HG03521 (cell line): Measurements from ENCODE around the gene RGS3.

Source experiments
- ATAC-seq: cut with Tn5 transposase; IDR thresholded peaks from one replicate; pipeline ENCODE4 v1.9.1; 2021; ENCODE audit warnings: mild to moderate bottlenecking, moderate library complexity; ENCODE audit not compliant: unreplicated experiment

RGS3 gene

DNA sequence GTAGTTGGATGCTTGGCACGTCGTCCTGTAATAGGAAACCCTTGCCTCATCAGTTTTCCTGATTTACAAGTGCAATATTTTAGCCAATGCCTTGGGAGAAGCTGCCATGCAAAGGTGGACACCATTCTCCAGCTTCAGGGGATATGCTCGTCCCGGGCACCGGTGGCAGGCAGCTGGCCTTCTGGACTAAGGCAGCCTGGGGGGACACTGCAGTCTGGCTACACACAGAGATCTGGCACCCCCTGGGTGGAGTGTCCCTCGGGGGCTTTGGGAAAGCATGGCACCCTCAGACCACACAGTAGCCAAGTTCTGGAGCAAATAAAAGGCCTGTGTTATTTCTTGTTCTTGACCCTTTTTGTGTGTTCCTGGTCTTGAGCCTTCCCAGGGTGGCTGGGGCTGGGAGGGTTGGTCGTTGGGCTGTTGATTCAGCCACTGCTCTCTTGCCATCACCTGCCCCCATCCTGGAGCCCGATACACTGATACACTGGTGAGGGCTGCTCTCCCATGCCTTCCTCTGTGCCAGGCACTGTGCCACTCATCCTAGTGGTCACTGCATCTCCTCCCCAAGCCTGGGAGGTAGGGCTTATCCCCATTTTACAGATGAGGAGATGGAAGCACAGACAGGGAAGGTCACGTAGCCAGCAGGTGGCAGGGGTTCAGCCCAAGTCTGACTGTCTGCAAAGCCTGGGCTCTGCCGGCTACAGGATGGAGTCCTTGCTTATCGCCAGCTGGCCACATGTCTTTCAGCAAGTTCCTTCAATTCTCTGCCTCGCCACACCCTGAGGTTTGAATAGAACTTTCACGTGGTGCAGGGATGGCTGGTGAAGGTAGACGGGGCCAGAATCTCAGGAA lies 134.1 kb downstream of the RGS3 start:
- ATAC-seq = no peak

DNA sequence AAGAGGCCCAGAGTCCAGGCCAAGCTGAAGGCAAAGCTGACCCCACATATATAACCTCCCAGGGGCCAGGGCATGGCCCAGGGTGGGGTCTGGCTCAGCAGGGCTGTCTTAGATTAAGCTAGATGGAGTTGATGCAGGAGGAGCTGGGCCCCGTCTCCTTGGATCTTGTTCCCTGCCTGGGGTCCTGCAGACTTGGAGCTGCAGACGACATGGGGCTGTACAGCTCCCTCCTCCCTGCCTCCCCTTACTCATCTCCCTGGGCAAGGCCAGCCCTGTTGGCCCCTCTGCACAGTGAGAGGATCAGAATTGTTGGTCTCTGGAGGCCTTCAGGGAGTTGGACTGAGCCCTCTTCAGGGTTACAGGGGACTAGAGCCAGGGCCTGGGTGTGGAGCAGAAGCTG lies 134.9 kb downstream of the RGS3 start:
- no peak for ATAC-seq

DNA sequence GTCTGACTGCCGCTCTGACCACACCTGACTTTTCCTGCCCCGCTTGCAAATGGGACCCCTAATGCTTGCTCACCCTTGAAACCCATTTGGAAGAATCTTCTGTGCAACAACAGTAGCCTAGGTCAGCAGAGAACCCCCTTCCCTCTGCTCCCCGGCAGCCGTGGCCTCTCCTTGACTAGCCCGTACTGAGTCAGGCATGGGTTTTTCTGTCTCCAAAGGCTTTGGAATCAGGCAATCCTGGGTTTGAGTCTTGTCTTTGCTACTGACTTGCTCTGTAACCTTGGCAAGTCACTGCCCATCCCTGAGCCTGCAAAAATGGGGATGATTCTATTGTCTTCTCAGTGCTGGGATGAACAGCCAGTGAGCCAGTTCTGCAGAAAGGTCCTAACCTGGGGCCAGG lies 135.4 kb downstream of the RGS3 start:
- ATAC-seq = no peak

DNA sequence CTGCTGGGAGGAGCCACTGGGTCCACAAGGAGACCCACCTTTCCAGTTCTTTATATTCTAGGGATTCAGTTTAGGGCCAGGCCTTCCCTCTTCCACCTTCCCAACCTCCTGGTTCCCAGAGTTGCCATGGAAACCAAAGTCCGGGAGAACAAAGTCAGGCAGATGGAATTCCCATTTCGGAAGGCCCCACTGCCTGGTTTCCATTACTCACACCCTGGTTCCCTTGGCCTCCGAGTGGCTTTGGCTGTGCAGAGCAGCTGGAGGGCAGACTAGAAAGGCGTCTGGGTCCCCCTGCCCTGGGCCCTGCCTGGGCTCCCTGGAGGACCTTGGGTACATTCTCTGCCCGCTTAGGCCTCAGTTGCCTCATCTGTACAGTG lies 136.1 kb downstream of the RGS3 start:
- ATAC-seq = no peak

DNA sequence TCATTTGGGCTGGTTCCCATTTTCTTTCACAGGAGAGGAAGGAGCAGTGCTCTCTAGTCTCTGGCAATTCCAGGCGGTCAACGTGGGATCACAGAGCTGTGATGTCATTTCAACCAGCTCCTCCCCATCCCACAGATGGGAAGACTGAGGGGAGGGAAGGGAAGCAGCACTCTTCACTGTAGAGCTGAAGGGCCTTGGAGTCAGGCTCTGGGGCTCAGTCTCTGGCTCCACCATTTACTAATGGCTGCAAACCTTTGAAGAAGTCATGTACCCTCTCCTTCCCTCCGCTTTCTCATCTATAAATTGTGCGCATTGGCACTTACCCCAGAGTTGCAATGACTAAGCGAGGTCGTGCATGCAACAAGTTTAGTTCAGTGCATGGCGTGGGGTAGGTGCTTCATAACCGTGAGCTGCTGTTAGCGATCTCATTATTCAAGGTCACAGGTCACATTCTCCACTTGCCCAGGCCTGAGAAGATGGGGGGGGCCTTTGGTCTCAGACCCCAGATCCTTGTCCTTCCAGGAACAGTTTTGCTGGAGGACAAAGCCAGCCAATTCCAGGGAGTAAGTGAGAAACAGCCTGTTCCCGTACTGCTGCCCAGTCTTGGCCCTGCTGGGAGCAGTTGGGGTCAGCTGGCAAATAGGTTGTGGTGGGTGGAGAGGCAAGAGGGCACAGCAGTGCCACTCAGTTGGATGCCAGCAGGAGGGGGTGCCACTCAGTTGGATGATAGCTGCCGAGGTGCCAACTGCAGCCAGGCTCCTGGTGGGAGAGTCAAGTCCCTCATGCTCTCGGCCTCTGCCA lies 136.7 kb downstream of the RGS3 start:
- no peak for ATAC-seq

DNA sequence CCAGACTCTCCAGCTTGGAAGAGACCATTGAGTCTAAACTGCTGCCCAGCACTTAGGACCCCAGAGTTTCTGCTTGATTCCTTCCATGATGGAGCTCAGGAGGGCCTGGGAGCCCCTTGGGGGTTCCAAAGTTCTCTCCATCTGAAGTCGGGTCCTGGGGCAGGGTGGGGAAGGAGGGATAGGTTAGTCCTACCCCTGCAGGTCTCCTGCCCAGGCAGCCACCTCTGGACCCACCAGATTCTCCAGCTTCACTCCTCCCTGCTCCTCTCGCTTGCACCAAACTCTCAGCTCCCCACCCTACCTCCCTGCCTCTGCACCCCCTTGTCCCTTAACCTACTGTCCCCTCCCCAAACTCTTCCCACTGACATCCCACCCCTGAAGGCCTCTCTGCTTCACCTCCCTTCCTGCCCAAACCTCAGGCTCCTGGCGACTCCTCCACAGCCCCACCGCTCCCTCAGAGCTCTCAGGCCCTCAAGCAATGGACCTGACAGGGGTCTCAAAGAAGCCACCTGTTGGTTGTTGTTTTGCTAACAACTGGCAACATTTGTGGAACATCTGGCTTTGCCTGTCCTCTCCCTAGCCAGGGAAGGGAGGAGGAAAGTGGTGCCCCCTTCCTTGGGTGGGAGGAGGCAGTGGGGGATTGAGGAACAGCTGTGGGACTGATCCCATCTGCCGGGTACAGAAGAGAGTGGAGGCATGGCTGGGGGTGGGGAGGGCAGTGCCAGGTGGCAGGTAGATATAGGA lies 137.5 kb downstream of the RGS3 start:
- ATAC-seq = no peak

- ATAC-seq = no peak
Observed at GRCh38 chr9:113601656-113602055, 138.1 kb downstream of the RGS3 start.

GRCh38 chr9:113602126-113603047 lies 138.9 kb downstream of the RGS3 start:
- peak; percentile 73 for ATAC-seq

- no peak for ATAC-seq
Observed at GRCh38 chr9:113603048-113603375, 139.5 kb downstream of the RGS3 start.

DNA sequence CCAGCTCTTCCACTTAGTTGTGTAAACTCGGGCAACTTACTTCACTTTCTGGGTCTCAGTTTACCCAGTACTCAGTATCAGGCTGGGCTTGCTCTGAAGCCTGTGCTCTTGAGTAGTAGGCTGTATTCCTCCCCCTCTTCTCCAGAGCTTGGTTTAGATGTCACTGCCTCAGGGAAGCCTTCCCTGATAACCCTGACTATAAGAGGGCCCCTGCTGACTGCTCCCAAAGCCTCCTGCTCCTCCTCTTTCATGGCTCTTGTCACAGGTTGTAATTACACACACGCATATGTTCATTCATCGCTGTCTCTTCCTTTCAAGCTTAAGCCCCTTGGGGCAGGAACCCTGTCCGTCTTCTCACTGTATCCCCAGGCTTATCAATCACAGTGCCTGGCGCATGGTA lies 140.2 kb downstream of the RGS3 start:
- no peak for ATAC-seq

GRCh38 chr9:113604393-113604792 lies 140.9 kb downstream of the RGS3 start:
- no peak for ATAC-seq

GRCh38 chr9:113606510-113606909 lies 143.0 kb downstream of the RGS3 start:
- no peak for ATAC-seq

- no peak for ATAC-seq
Observed at GRCh38 chr9:113608082-113608685, 144.7 kb downstream of the RGS3 start.

- no peak for ATAC-seq
Observed at GRCh38 chr9:113609562-113610318, 146.2 kb downstream of the RGS3 start.

GRCh38 chr9:113611461-113612215 lies 148.1 kb downstream of the RGS3 start:
- ATAC-seq = no peak

DNA sequence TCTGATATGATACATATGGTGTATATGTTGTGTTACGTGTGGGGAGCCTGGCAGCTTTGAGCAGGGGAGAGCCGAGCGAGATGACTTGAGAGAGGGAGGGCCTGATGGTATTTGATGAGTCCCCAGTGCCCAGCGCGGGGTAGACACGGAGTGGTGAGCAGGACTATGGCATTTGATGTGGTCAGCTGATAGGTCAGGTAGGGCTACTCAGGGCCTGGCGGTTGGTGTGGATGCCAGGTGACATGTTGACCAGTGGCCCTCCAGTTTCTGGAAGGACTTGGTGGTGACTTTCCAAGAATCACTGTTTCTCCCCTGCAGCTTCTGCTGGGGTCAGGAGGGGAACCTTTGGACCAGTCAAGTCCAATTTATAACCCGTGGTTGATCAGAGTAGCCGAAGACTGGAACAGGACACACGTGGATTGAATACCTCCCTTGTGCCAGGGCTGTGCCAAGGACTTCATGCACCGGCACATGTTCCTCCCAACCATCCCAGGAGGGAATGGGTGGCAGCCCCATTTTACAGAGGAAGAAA lies 148.8 kb downstream of the RGS3 start:
- ATAC-seq = no peak

GRCh38 chr9:113612828-113613227 lies 149.3 kb downstream of the RGS3 start:
- no peak for ATAC-seq

- ATAC-seq = no peak
Observed at GRCh38 chr9:113613815-113614413, 150.4 kb downstream of the RGS3 start.
